MM.1S (cell line): Measurements from ENCODE around the gene PRKCH.

Source experiments
- CTCF ChIP-seq: fragments of 300-600 bp; sonication (generic); IDR thresholded peaks from 2 replicates; pipeline ENCODE4 v1.5.1; 2016; ENCODE audit warnings: antibody characterized with exemption, low read length, mixed read lengths
- EZH2 ChIP-seq: fragments of 300-600 bp; sonication (generic); optimal IDR thresholded peaks from 2 replicates; pipeline ENCODE3; 2017; ENCODE audit warnings: low read depth, mild to moderate bottlenecking, antibody characterized with exemption, low read length, mixed read lengths

- TF ChIP-seq CTCF (no peak), EZH2 (no peak)
Measured at GRCh38 chr14:61331992-61332657, 10.7 kb downstream of the PRKCH start.
